GM12864 (cell line): ENCODE measurements around the gene DAB2IP.
"Not testable (repeated sequence)": the region's sequence is repeated elsewhere in the genome, so short reads cannot be mapped to it uniquely, and the experiment has no call there.

Source experiments
- DNase-seq: peaks from one replicate; pipeline ENCODE4 v3.0.0-alpha.2; 2011; ENCODE audit warnings: low read depth
- H3K4me3 ChIP-seq: 2 replicates; pipeline ENCODE4 v1.5.1; 2011; ENCODE audit warnings: mild to moderate bottlenecking, low read depth, low read length, control low read depth
- TF ChIP-seq, protein P1 (sequence below): IDR thresholded peaks from 2 replicates; pipeline ENCODE4 v1.5.1; 2011; ENCODE audit warnings: low read depth, mild to moderate bottlenecking, moderate library complexity, low read length, control low read depth, inconsistent platforms; ENCODE audit errors: missing control alignments

DAB2IP gene

DNA sequence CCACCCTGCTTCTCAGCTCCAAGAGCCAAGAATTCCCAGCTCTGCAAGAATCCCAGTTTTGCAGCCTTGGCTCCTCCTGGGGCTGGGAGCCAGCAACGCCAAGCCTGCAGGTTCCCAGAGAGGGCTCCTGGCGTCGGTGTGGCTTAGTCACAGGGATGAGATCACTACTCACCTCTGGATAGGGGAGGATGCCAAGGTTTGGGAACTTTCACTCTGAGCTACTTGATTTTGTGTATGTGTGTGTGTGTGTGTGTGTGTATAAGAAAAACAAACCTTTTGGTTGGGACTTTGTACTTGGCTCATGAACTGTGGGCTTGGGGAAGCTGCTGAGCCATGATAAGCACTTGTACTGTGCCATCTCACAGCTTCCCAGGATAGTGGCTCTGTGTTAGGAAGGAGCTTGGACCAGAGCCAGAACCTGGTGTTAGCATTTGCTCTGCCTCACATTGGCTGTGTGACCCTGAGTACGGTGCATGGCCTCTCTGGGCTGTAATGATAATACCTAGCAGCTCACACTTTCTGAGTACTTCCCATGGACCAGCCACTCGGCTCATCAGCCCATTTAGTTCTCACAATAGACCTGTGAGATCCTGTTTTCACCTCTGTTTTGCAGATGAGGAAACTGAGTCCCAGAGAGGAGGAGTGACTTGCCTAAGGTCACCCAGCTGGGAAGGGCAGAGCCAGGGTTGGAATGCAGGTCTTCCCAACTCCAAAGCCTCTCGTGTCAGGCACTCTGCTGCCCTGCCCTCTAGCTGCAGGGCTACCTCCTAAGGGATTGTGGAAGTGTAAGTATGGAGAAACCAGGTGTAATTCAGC is 41.4 kb upstream of the DAB2IP start:
- DNase-seq = no peak
- H3K4me3 ChIP-seq = no peak overlapping the region
- TF ChIP-seq, protein P1, sequence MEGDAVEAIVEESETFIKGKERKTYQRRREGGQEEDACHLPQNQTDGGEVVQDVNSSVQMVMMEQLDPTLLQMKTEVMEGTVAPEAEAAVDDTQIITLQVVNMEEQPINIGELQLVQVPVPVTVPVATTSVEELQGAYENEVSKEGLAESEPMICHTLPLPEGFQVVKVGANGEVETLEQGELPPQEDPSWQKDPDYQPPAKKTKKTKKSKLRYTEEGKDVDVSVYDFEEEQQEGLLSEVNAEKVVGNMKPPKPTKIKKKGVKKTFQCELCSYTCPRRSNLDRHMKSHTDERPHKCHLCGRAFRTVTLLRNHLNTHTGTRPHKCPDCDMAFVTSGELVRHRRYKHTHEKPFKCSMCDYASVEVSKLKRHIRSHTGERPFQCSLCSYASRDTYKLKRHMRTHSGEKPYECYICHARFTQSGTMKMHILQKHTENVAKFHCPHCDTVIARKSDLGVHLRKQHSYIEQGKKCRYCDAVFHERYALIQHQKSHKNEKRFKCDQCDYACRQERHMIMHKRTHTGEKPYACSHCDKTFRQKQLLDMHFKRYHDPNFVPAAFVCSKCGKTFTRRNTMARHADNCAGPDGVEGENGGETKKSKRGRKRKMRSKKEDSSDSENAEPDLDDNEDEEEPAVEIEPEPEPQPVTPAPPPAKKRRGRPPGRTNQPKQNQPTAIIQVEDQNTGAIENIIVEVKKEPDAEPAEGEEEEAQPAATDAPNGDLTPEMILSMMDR = no peak

DNA sequence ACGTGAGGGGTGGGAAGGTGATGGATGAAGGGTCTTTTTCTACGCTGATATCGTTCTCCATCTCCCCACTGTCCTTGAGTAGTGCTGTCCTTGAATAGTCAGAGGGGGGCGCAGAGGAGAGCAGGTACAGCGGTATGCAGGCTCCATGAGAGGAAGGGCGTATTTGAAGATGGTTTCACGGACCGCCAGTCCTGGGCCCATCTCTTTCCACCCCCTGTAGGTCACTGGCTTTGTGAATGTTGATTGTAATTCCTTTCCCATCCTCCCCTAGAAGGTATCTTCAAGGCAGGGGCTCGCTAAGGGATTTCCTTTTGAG is 40.8 kb upstream of the DAB2IP start:
- TF ChIP-seq, protein P1 = no peak
- H3K4me3 ChIP-seq = no peak overlapping the region
- no peak for DNase-seq

DNA sequence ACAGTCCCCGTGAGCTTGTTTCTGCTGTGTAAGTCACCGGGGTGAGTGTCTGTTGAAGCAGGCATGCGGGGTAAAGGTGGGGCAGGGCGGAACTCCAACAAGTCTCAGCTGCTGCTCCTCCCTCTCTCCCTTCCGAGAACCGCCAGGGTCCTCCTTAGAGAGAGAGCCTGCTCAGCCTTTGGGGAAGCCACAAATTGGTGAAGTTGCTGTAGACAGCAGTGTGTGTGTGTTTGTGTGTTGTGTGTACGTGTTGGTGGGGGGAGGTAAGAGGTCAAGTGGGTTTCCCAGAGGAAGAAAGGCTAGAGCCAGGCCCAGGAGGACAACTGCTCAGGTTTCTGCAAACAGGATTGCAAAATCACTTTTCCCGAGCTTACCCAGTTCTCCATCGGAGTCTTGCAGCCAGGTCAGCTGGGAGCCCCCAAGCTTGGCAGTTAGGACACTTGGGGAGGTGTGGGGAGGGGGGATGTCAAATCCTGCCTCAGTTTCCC is 38.9 kb upstream of the DAB2IP start:
- DNase-seq = no peak
- H3K4me3 ChIP-seq = no peak overlapping the region

GRCh38 chr9:121613009-121613752 is 38.3 kb upstream of the DAB2IP start:
- no peak overlapping the region for H3K4me3 ChIP-seq
- DNase-seq = no peak
- TF ChIP-seq, protein P1 = no peak

More for the DNA sequence above, 38.9 kb upstream of the DAB2IP start:
- TF ChIP-seq, protein P1 = no peak

DNA sequence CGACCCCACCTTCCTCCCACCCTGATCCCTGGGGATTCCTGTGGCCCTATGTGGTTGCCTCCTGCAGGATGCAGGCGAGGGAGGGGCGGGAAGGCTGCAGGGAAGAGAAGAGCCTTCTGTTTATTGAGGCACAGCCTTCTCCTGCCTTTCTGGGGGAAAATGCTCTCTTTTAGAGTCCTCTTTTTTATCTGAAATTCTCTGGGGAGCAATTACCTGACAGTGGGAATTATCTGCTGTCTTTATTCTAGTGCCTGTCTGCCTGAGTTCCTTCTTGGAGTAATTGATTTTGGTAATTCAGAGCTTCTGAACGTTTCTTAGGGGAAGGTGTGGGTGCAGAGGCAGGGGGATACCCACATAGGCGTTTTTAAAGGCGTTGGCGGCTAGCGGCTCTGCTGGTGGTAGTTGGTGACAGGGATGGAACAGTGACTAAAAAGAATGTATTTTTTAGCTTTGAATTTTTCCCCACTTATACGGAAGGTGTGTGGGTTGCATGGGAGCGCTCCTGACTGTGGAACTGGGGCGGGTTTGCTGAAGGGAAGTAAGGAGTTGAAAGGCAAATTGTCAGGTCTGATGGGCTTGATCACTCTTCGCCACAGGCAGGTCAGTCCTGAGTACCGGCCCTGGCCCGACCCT is 35.2 kb upstream of the DAB2IP start:
- no peak for DNase-seq
- TF ChIP-seq, protein P1 = no peak
- H3K4me3 ChIP-seq = no peak overlapping the region

DNA sequence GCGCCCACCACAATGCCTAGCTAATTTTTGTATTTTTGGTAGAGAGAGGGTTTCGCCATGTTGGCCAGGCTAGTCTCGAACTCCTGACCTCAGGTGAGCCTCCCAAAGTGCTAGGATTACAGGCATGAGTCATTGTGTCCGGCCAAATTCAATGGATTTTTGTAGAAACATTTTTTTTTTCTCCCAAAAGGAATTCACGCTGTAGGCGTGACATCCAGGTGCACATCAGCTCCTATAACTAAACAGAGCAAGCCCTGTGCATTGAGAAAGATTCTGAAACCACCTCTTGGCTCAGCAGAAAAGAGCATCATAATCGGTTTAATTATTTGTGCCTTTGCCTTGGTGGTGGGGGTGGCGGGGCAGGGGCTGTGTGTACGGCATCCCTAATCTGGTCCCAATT is 32.9 kb upstream of the DAB2IP start:
- H3K4me3 ChIP-seq = no peak overlapping the region
- TF ChIP-seq, protein P1 = no peak
- no peak for DNase-seq

DNA sequence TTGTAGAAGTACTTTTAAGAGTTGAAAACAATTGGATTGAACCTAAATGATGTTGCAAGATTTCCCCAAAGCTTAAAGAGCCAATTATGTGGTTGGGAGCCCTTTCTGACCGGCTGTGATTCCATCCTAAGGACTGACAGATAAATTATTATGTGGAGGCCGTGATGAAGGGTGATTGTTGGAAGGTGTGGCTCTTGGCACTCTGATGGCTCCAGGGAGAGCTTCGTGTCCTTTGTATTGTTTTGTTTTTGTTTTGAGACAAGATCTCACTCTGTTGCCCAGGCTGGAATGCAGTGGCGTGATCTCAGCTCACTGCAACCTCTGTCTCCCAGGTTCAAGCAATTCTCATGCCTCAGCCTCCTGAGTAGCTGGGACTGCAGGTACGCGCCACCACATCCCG is 32.5 kb upstream of the DAB2IP start:
- H3K4me3 ChIP-seq, DNase-seq: not testable (repeated sequence)
